ENCODE data around the gene MTHFD2L.
"Not testable (repeated sequence)": the region's sequence is repeated elsewhere in the genome, so short reads cannot be mapped to it uniquely, and the experiment has no call there.

Gene MTHFD2L

DNA sequence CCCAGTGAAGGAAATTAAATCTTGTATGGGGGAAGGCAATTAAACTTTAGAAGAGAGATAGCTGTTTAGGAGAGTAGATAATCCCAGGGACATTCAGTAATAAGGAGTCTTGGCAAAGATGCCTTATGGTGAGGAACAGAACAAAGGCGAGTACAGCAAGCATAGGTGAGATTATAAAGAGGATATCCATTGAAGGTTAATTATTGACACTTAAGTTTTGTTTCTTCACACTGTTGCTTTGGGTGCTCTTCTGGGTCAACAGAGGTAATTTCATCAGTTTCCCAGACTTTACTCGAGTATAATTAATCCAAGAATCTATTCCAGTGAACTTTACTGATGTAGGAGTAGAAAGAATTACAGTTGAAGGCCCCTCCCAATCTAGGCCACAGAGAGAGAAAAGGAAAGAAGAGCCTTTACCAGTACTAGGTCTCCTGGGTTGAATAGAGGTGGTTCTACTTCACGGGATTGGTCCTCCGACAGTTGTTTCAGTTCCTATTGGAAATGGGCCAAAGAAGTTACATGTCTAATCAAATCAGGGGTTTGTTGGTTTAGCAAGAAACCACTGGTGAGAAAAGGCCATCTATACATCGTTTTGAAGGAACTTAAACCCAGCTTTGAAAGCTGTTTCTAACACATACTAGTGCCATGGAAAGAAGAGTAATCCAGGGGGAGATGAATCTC, 177.6 kb downstream of the MTHFD2L start:
- DNase-seq (ENCODE audit: low spot score) = no peak

- no peak for DNase-seq (ENCODE audit: low spot score)
Observed at GRCh38 chr4:74338792-74339333, 180.9 kb downstream of the MTHFD2L start.

GRCh38 chr4:74339501-74339900, 181.6 kb downstream of the MTHFD2L start:
- DNase-seq (ENCODE audit: low spot score) = no peak

DNA sequence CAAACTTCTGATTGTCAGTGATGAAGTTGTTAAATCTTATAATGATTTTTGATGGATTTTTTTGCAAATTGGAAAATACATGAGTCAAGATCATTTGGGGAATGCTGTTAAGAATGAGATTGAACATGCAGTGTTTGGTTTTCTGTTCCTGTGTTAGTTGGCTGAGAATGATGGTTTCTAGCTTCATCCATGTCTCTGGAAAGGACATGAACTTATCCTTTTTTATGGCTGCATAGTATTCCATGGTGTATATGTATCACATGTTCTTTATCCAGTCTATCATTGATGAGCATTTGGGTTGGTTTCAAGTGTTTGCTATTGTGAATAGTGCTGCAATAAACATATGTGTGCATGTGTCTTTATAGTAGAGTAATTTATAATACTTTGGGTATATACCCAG, 182.5 kb downstream of the MTHFD2L start:
- DNase-seq (ENCODE audit: low spot score) = not testable (repeated sequence)

- DNase-seq (ENCODE audit: low spot score) = no peak
Observed at GRCh38 chr4:74344031-74344430, 186.1 kb downstream of the MTHFD2L start.

Measured in cerebellar cortex (tissue), 1 donor.